ENCODE data around the gene IRF5.

GRCh38 chr7:128936798-128937197, 929 bp upstream of the IRF5 start:
- TF ChIP-seq, protein P1, sequence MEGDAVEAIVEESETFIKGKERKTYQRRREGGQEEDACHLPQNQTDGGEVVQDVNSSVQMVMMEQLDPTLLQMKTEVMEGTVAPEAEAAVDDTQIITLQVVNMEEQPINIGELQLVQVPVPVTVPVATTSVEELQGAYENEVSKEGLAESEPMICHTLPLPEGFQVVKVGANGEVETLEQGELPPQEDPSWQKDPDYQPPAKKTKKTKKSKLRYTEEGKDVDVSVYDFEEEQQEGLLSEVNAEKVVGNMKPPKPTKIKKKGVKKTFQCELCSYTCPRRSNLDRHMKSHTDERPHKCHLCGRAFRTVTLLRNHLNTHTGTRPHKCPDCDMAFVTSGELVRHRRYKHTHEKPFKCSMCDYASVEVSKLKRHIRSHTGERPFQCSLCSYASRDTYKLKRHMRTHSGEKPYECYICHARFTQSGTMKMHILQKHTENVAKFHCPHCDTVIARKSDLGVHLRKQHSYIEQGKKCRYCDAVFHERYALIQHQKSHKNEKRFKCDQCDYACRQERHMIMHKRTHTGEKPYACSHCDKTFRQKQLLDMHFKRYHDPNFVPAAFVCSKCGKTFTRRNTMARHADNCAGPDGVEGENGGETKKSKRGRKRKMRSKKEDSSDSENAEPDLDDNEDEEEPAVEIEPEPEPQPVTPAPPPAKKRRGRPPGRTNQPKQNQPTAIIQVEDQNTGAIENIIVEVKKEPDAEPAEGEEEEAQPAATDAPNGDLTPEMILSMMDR (conservative IDR thresholded peaks at IDR 0.05 in 1 of 2, IDR thresholded peaks at IDR 0.05 in 1 of 2; ENCODE audit: extremely low read depth in 1 of 2, insufficient read depth in 1 of 2, low read depth in 1 of 2, low read length in 2 of 2), result no peak
- no peak for TF ChIP-seq EZH2 (IDR thresholded peaks at IDR 0.05; ENCODE audit: borderline replicate concordance, low read length)

Measured in mammary epithelial cell (primary cell).